Activated CD4-positive, alpha-beta T cell treated with anti-CD3 and anti-CD28 coated beads, Interleukin-2, amount 10 ng/mL, durations not matched to agents 7 days and 5 days (primary cell): ENCODE measurements around the gene FBLIM1. TPM values are rescaled to one million over a fixed set of nuclear protein-coding genes. Genes with fewer than 3 reads are reported as not detected.

Source experiments
- CTCF ChIA-PET: fragments of 350-600 bp; sonication (Branson Sonifier 250); formaldehyde crosslinking; loops from one replicate; lab custom pipeline; 2021; ENCODE audit warnings: antibody characterized with exemption; lab: Charles Lee
- POLR2A ChIA-PET: fragments of 350-600 bp; sonication (Branson Sonifier 250); formaldehyde crosslinking; loops from one replicate; lab custom pipeline; 2021; ENCODE audit warnings: antibody characterized with exemption; lab: Charles Lee
- DNase-seq: peaks from one replicate; pipeline ENCODE4 v3.0.0-alpha.2; 2020
- H3K27ac Mint-ChIP-seq: one replicate; pipeline ENCODE4 v1.8.0; 2021; ENCODE audit warnings: mild to moderate bottlenecking, moderate library complexity, mixed read lengths
- H3K27me3 Mint-ChIP-seq: one replicate; pipeline ENCODE4 v1.8.0; 2021; ENCODE audit warnings: mixed read lengths
- H3K36me3 Mint-ChIP-seq: one replicate; pipeline ENCODE4 v1.8.0; 2021; ENCODE audit warnings: low read depth, mixed read lengths
- H3K4me1 Mint-ChIP-seq: one replicate; pipeline ENCODE4 v1.8.0; 2021; ENCODE audit warnings: mixed read lengths
- H3K4me3 Mint-ChIP-seq: one replicate; pipeline ENCODE4 v1.8.0; 2021; ENCODE audit warnings: mild to moderate bottlenecking, moderate library complexity, mixed read lengths
- H3K9me3 Mint-ChIP-seq: one replicate; pipeline ENCODE4 v1.8.0; 2021; ENCODE audit warnings: mixed read lengths
- total RNA-seq, 2 experiments: library from RNA; stranded (reverse); gene quantifications; one replicate each; pipeline ENCODE4 v1.2.3, GENCODE V29; 2021

FBLIM1 gene
- total RNA-seq, 2 experiments from 2014 or later, result 0.12 TPM; not detected in 1

DNA sequence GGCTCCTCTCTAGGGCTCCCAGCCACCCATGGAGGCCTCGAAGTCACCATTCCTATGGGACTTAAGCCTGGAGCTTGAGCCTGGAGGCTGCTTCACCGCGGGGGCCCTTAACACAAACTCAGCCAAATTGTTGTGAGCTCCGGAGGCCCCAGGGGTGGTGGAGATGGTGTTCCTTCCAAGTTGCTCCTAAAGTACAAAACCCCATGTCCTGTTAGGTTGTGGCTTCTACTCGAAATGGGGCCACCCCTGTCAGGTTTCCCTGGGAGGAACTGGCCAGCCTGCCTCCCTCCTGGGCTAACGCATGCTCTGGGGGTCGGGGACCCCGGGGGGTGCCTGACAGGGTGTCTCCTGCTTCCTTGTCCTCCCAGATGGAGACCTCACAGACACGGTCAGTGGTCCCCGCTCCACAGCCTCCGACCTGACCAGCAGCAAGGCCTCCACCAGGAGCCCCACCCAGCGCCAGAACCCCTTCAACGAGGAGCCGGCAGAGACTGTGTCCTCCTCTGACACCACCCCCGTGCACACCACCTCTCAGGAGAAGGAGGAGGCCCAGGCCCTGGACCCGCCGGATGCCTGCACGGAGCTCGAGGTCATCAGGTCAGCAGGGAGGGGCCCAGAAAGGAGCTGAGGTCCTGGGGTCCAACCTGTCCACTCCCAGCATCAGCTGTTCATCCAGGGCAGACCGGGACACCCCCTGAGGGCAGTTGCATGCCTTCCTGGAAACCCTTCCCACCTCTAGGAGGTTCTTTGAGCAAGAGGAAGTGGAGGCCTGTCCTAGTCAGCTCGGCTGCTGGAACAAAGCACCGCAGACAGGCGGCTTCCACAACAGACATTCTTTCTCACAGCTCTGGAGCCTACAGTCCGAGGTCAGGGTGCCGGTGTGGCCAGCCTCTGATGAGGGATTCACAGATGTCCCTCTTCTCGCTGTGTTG, 33.4 kb upstream of the FBLIM1 start:
- ChIA-PET CTCF (no interaction called here), POLR2A (no interaction called here)
- H3K27ac Mint-ChIP-seq, result no peak overlapping the region
- peaks cover 19% of the 10 kb centered on the region for H3K36me3 Mint-ChIP-seq
- no peak for DNase-seq
- H3K27me3 Mint-ChIP-seq, result no peaks in the 10 kb centered on the region
- no peaks in the 10 kb centered on the region for H3K9me3 Mint-ChIP-seq
- H3K4me3 Mint-ChIP-seq, result no peak overlapping the region
- H3K4me1 Mint-ChIP-seq, result no peaks in the 10 kb centered on the region

DNA sequence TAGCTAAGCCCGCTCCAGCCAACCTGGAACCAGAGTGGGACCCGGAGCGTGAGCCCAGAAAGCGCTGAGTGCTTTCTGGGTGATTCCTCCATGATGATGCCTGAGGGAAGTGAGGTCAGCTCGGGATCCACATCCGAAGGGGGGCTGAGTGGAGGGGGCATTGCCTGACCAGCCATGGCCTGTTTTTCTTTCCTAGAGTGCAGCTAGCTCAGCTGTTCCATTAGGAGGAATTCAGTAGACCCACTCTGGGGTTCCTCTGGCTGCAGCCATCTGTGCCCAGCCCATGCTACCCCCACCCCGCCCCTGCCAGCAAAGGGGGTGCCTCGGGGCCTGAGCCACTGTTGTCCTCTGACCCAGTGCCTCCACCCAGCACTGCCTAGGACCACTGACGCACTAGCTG, 32.1 kb upstream of the FBLIM1 start:
- H3K27me3 Mint-ChIP-seq, result no peaks in the 10 kb centered on the region
- no peak overlapping the region for H3K4me3 Mint-ChIP-seq
- ChIA-PET POLR2A (no interaction called here), CTCF (no interaction called here)
- peaks cover 18% of the 10 kb centered on the region for H3K36me3 Mint-ChIP-seq
- no peak overlapping the region for H3K27ac Mint-ChIP-seq
- no peak for DNase-seq
- no peaks in the 10 kb centered on the region for H3K4me1 Mint-ChIP-seq
- H3K9me3 Mint-ChIP-seq, result no peaks in the 10 kb centered on the region

DNA sequence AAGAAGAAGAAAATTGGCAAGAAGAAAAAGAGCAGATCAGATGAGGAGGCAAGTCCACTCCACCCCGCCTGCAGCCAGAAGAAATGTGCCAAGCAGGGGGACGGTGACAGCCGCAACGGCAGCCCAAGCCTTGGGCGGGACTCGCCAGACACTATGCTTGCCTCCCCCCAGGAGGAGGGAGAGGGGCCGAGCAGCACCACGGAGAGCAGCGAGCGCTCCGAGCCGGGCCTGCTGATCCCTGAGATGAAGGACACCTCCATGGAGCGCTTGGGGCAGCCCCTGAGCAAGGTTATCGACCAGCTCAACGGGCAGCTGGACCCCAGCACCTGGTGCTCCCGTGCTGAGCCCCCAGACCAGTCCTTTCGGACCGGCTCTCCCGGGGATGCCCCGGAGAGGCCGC, 31.6 kb upstream of the FBLIM1 start:
- no peak for DNase-seq
- CTCF ChIA-PET, result no interaction called here
- H3K9me3 Mint-ChIP-seq, result no peaks in the 10 kb centered on the region

DNA sequence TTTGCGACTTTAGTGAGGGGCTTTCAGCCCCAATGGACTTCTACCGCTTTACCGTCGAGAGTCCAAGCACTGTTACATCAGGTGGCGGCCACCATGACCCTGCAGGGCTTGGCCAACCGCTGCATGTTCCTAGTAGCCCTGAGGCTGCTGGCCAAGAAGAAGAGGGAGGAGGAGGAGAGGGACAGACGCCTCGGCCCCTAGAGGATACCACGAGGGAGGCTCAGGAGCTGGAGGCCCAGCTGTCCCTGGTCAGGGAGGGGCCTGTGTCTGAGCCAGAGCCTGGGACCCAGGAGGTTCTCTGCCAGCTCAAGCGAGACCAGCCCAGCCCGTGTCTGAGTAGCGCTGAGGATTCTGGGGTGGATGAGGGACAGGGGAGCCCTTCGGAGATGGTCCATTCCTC, 31.2 kb upstream of the FBLIM1 start:
- H3K36me3 Mint-ChIP-seq, result peaks cover 22% of the 10 kb centered on the region
- H3K4me1 Mint-ChIP-seq, result no peaks in the 10 kb centered on the region
- no peaks in the 10 kb centered on the region for H3K9me3 Mint-ChIP-seq
- ChIA-PET POLR2A (no interaction called here), CTCF (no interaction called here)
- no peak overlapping the region for H3K27ac Mint-ChIP-seq
- DNase-seq, result no peak
- H3K4me3 Mint-ChIP-seq, result no peak overlapping the region
- H3K27me3 Mint-ChIP-seq, result no peaks in the 10 kb centered on the region

More for the DNA sequence above, 31.6 kb upstream of the FBLIM1 start:
- Mint-ChIP-seq H3K36me3 (peaks cover 19% of the 10 kb centered on the region), H3K27me3 (no peaks in the 10 kb centered on the region), H3K4me3 (no peak overlapping the region), H3K4me1 (no peaks in the 10 kb centered on the region), H3K27ac (no peak overlapping the region)
- POLR2A ChIA-PET, result no interaction called here

DNA sequence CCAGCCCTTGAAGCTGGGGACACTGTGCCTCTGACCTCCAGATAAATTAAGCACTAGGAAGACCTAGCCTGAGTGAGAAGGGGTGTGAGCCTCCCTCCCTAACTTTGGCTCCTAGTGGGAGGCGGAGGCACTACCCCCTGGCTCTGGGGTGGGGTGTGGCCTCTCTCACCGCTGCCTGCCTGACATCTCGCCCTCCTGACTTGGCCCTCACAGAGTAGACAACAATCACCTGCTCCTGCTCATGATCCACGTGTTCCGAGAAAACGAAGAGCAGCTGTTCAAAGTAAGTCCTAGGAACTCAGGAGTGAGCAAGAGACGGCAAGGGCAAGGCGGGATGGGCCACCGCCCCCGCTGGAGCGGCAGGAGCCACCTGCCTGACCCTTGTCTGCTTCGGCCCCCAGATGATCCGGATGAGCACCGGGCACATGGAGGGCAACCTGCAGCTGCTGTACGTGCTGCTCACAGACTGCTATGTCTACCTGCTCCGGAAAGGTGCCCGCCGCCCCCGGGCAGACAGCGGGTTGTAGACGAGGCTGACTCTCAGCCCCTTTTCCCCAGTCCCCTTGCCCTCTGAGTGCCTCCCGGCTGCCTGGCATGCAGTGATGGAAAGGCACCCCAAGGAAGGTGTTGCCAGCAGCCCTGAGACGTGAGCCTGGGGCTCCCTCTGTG, 30.6 kb upstream of the FBLIM1 start:
- Mint-ChIP-seq H3K36me3 (peaks cover 20% of the 10 kb centered on the region), H3K27me3 (no peaks in the 10 kb centered on the region), H3K4me3 (no peak overlapping the region), H3K4me1 (no peaks in the 10 kb centered on the region), H3K9me3 (no peaks in the 10 kb centered on the region), H3K27ac (no peak overlapping the region)
- ChIA-PET POLR2A (no interaction called here), CTCF (no interaction called here)
- no peak for DNase-seq

DNA sequence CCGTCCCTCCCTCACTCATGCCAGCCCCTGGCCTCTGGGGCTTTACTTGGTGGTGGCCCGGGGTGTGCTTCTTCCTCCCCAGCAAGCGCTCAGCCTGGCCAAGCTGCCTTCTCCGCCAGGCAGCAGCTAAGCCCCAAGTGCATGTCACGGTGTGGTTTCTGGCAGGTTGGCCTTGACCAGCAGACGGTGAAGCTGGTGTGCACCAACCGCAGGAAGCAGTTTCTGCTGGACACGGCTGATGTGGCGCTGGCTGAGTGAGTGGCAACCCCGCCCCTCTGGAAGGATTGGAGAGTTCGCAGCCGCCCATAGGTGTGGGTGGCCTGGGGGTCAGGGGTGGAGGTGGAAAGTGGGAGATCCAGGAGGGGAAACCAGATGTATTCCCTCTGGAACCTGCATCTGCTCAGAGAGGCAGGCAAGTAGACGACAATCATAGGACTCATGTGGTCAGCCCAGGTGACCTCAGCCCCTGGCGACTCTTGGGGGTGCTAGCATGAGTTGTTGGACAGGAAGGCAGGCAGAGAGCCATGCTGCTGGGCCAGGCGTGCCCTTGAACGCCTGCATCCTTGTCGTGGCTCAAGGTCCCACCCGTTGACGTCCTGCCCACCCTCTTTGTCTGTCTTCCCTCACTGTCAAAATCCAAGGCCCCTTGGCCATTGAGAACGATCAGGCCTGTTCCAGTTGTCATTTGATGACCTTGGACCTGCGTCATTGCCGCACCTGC, 29.5 kb upstream of the FBLIM1 start:
- peaks cover 20% of the 10 kb centered on the region for H3K36me3 Mint-ChIP-seq

DNA sequence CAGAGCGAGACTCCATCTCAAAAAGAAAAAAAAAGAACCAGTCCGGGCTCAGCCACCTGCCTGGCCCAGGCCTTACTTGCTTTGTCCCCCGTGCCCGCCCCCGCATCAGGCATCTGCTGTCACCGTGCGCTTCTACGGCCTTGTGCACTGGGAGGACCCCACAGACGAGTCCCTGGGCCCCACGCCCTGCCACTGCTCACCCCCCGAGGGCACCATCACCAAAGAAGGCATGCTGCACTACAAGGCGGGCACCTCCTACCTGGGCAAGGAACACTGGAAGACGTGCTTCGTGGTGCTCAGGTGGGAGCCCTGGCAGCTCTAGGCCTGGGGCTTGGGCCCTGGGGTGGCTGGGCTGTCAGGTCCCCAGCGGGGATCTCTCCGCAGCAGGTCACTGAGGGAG, 28.2 kb upstream of the FBLIM1 start:
- Mint-ChIP-seq H3K36me3 (peaks cover 20% of the 10 kb centered on the region), H3K9me3 (no peaks in the 10 kb centered on the region), H3K27me3 (no peaks in the 10 kb centered on the region), H3K4me3 (no peak overlapping the region), H3K27ac (no peak overlapping the region), H3K4me1 (no peaks in the 10 kb centered on the region)
- POLR2A ChIA-PET, result no interaction called here
- CTCF ChIA-PET, result no interaction called here
- DNase-seq, result no peak

More for the DNA sequence above, 29.5 kb upstream of the FBLIM1 start:
- Mint-ChIP-seq H3K27ac (no peak overlapping the region), H3K9me3 (no peaks in the 10 kb centered on the region), H3K27me3 (no peaks in the 10 kb centered on the region), H3K4me1 (no peaks in the 10 kb centered on the region), H3K4me3 (no peak overlapping the region)
- no peak for DNase-seq
- ChIA-PET POLR2A (no interaction called here), CTCF (no interaction called here)

DNA sequence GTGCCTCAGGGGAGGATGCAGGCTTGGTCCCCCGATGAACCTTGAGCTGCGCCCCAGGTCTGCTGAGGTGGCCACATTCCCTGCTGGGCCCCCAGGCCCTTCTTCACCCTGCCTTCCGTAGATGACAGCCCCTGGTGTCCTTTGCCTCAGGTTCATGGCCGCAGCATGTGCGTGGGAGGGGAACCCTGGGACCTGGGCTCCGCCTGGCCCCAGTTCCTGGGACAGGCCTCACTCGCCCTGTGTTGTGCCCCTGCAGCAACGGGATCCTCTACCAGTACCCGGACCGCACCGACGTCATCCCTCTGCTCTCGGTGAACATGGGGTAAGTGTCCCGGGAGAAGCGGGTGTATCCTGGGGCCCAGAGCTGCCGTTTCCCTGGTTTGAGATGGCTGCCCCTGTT, 27.7 kb upstream of the FBLIM1 start:
- ChIA-PET CTCF (no interaction called here), POLR2A (no interaction called here)
- no peak overlapping the region for H3K27ac Mint-ChIP-seq
- peaks cover 20% of the 10 kb centered on the region for H3K36me3 Mint-ChIP-seq
- H3K4me1 Mint-ChIP-seq, result no peaks in the 10 kb centered on the region
- DNase-seq, result no peak
- no peaks in the 10 kb centered on the region for H3K27me3 Mint-ChIP-seq
- H3K9me3 Mint-ChIP-seq, result no peaks in the 10 kb centered on the region
- no peak overlapping the region for H3K4me3 Mint-ChIP-seq

DNA sequence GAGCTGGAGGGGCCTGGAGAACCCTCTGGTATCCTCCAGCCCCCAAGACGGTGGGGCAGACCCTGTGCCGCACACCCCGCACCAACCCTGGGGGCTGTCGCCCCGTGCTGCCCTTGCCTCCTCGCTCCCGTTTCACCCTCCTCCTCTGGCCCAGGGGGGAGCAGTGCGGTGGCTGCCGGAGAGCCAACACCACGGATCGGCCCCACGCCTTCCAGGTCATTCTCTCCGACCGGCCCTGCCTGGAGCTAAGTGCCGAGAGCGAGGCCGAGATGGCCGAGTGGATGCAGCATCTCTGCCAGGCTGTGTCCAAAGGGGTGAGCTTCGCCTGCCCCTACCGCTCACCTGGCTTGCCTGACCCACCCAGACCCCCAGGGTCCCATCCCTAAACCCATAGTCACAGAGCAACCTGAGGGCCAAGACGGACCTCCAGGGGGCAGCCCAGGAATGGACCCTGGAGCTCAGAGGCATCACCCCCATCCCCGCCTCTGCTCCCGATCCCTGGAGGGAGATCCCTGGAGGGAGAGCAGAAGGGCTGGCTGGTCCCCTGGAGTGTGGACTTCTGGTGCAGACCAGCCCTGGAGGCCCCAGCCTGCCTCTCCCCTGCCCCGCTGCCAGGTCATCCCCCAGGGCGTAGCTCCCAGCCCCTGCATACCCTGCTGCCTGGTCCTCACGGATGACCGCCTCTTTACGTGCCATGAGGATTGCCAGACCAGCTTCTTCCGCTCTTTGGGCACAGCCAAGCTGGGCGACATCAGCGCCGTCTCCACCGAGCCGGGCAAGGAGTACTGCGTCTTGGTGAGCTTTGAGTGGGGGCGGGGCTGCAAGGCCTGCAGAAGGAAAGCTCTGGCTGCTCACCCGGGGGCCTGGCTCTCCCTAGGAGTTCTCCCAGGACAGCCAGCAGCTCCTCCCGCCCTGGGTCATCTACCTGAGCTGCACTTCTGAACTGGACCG, 26.6 kb upstream of the FBLIM1 start:
- CTCF ChIA-PET, result interaction anchor here (0.6 to 1.1 kb wide), 2 partner anchors 10 to 66 kb away, joined by 3 to 6 read pairs; partner anchors contain the start of gene TMEM82
- no peaks in the 10 kb centered on the region for H3K4me1 Mint-ChIP-seq
- DNase-seq, result no peak
- H3K4me3 Mint-ChIP-seq, result no peak overlapping the region
- H3K27ac Mint-ChIP-seq, result no peak overlapping the region
- POLR2A ChIA-PET, result interaction anchor here (0.6 kb wide), 1 partner anchor 13 kb away, joined by 4 read pairs; no protein-coding TSS in a partner anchor
- peaks cover 20% of the 10 kb centered on the region for H3K36me3 Mint-ChIP-seq
- no peaks in the 10 kb centered on the region for H3K27me3 Mint-ChIP-seq
- no peaks in the 10 kb centered on the region for H3K9me3 Mint-ChIP-seq

DNA sequence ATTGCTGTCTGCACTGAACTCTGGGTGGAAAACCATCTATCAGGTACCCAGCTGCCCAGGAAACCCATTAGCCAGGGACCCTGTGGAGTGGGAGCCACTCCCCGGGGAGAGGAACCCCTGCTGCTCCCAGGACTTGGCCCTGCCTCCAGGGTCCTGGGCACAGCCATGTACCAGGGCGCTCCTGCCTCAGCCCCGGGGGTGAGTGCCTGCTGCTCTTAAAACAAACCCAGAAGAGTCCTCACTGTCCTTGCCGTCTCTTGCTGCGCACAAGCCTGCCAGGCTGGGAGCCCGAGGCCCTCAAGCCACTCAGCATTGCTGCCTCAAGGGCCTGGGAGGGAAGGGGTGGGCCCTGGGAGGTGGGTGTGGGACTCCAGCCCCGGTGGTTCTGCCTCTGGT, 25.9 kb upstream of the FBLIM1 start:
- Mint-ChIP-seq H3K27me3 (no peaks in the 10 kb centered on the region), H3K4me1 (no peaks in the 10 kb centered on the region), H3K4me3 (no peak overlapping the region), H3K27ac (no peak overlapping the region), H3K36me3 (peaks cover 19% of the 10 kb centered on the region), H3K9me3 (no peaks in the 10 kb centered on the region)
- POLR2A ChIA-PET, result no interaction called here
- no peak for DNase-seq
- CTCF ChIA-PET, result interaction anchor here (0.6 to 1.1 kb wide), 3 partner anchors 9 to 67 kb away, joined by 3 to 6 read pairs (median 3); partner anchors contain the start of gene TMEM82

DNA sequence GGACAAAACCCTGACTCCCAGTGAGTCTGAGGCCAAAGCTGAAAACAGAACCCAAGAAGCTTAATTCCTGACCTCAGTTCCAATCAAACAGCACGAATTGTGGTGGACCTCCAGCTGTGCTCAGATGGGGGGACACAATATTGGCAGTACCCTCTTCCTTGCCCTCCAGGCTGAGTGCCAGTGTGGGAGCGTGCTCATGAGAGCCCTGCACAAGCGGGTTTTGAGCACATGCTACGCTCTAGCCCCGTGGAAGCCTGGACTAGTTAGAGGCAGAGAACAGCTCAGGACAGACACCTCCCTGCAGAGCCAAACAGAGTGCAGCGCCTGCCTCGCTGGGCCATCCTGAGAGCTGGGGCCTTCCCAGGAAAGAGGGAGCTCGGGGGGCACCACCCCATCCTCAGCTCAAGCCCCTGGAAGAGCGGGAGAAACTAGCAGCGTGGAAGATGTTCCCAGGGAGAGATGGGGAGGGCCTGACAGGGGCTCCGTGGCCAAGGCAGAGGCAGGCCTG, 25.3 kb upstream of the FBLIM1 start:
- ChIA-PET CTCF (interaction anchor here (0.9 kb wide), 1 partner anchor 30 kb away, joined by 3 read pairs; no protein-coding TSS in a partner anchor), POLR2A (no interaction called here)
- H3K4me3 Mint-ChIP-seq, result no peak overlapping the region
- peak overlapping the region; percentile 54 for H3K27ac Mint-ChIP-seq
- H3K36me3 Mint-ChIP-seq, result peaks cover 14% of the 10 kb centered on the region
- no peaks in the 10 kb centered on the region for H3K9me3 Mint-ChIP-seq
- no peak for DNase-seq
- no peaks in the 10 kb centered on the region for H3K4me1 Mint-ChIP-seq
- H3K27me3 Mint-ChIP-seq, result no peaks in the 10 kb centered on the region
